K562 (cell line): ENCODE results near the gene IMP4. TPM values are rescaled to one million over a fixed set of nuclear protein-coding genes. Genes with fewer than 3 reads are reported as not detected.

Experiments used
- ATAC-seq: fragments of 200-7000 bp; cut with Tn5 transposase; 3 replicates; pipeline ENCODE4 v1.9.1; 2020; ENCODE audit warnings: moderate library complexity
- BruUV-seq: library from RNA; stranded (reverse); fragments of 400-500 nt; replicated peaks from 2 replicates; lab custom pipeline; 2021; lab: Mats Ljungman, UMichigan
- CTCF ChIA-PET: fragments of 300-600 bp; formaldehyde crosslinking; extraction: SDS; loops from one replicate; lab custom pipeline; 2021; ENCODE audit warnings: low intra/inter-chr PET ratio; lab: Yijun Ruan, JAX
- POLR2A ChIA-PET: fragments of 300-600, 350-650 bp; sonication (Branson Sonifier 250); formaldehyde crosslinking; extraction: SDS; loops from one replicate; lab custom pipeline; 2021; ENCODE audit warnings: antibody characterized with exemption, inconsistent platforms; lab: Yijun Ruan, JAX
- DNase-seq, 4 experiments: peaks; one replicate each; pipeline versions ENCODE4 v3.0.0 to v3.0.0-alpha.2; 2011 to 2018; ENCODE audit warnings: low spot score in 3 of 4, mixed read lengths in 3 of 4; ENCODE audit errors: extremely low read depth in 1 of 4
- FAIRE-seq: peaks from 2 replicates; lab custom pipeline; 2011; peaks lifted over from hg19 to GRCh38; lab: Jason Lieb, UNC
- H2AFZ ChIP-seq: 2 replicates; pipeline ENCODE4 v1.6.0; 2011; ENCODE audit warnings: low read depth, low read length, control low read depth, inconsistent platforms
- H3K27ac ChIP-seq: fragments of 200-600 bp; 3 replicates; pipeline ENCODE4 v1.8.0; 2011; ENCODE audit warnings: low read depth, mild to moderate bottlenecking, control low read depth, inconsistent platforms, low read length, moderate library complexity, mixed read lengths; ENCODE audit errors: extremely low read depth
- H3K27me3 ChIP-seq, 2 experiments: fragments of 300-600 bp in 1 of 2; 2 replicates in 1 of 2; 3 replicates in 1 of 2; pipeline versions ENCODE4 v1.6.0 to v1.8.0; 2011; ENCODE audit warnings: inconsistent platforms in 2 of 2, low read length in 2 of 2, mild to moderate bottlenecking in 1 of 2, mixed read lengths in 1 of 2, moderate library complexity in 1 of 2; ENCODE audit not compliant: control insufficient read depth in 2 of 2, insufficient read depth in 2 of 2
- H3K36me3 ChIP-seq: fragments of 300-600 bp; 3 replicates; pipeline ENCODE4 v1.8.0; 2011; ENCODE audit warnings: mild to moderate bottlenecking, low read length, inconsistent platforms; ENCODE audit not compliant: control insufficient read depth, insufficient read depth
- H3K4me1 ChIP-seq, 2 experiments: fragments of 200-600 bp in 1 of 2; replicated peaks in 1 of 2; 2 replicates in 1 of 2; 3 replicates in 1 of 2; pipeline versions ENCODE4 v1.5.1 to v1.8.0; 2011; ENCODE audit warnings: inconsistent platforms in 2 of 2, low read length in 2 of 2, mild to moderate bottlenecking in 1 of 2, mixed read lengths in 1 of 2, moderate library complexity in 1 of 2; ENCODE audit not compliant: control insufficient read depth in 2 of 2, insufficient read depth in 2 of 2
- H3K4me2 ChIP-seq: 2 replicates; pipeline ENCODE4 v1.6.1; 2011; ENCODE audit warnings: low read length, control low read depth, inconsistent platforms, mixed read lengths; ENCODE audit not compliant: insufficient read depth
- H3K4me3 ChIP-seq: fragments of 200-600 bp; sonication (generic), shearing (Covaris generic); 2 replicates; pipeline ENCODE4 v1.5.1; 2016; ENCODE audit warnings: control low read depth, inconsistent platforms
- H3K79me2 ChIP-seq: fragments of 200-600 bp; 3 replicates; pipeline ENCODE4 v1.8.0; 2011; ENCODE audit warnings: low read length, inconsistent platforms; ENCODE audit not compliant: control insufficient read depth, insufficient read depth
- H3K9ac ChIP-seq, 2 experiments: 2 replicates each; pipeline versions ENCODE4 v1.6.0 to v1.6.1; 2011; ENCODE audit warnings: low read depth in 2 of 2, low read length in 2 of 2, control low read depth in 1 of 2, inconsistent platforms in 1 of 2, mild to moderate bottlenecking in 1 of 2, mixed read lengths in 1 of 2; ENCODE audit not compliant: insufficient read depth in 1 of 2
- H3K9me1 ChIP-seq: one replicate; pipeline ENCODE4 v1.6.0; 2011; ENCODE audit warnings: inconsistent platforms, mild to moderate bottlenecking, low read length, moderate library complexity; ENCODE audit not compliant: control insufficient read depth, insufficient read depth
- H3K9me3 ChIP-seq: replicated peaks from 2 replicates; pipeline ENCODE4 v1.5.1; 2011; ENCODE audit warnings: low read depth, low read length, inconsistent platforms; ENCODE audit not compliant: control insufficient read depth, insufficient read depth
- H4K20me1 ChIP-seq: replicated peaks from 2 replicates; pipeline ENCODE4 v1.6.1; 2011; ENCODE audit warnings: low read length, inconsistent platforms, mixed read lengths; ENCODE audit not compliant: control insufficient read depth, insufficient read depth
- E2F4 ChIP-seq: sonication (generic); formaldehyde crosslinking; IDR thresholded peaks from 2 replicates; pipeline ENCODE4 v1.8.0; 2022; ENCODE audit warnings: mild to moderate bottlenecking, low read depth, missing genetic modification reagents
- KLF16 ChIP-seq: IDR thresholded peaks from 2 replicates; pipeline ENCODE4 v1.6.1; 2016; ENCODE audit warnings: antibody characterized with exemption
- NFIX ChIP-seq: fragments of 250-450 bp; sonication (Bioruptor Pico); IDR thresholded peaks from 2 replicates; pipeline ENCODE4 v1.4.0; 2020; ENCODE audit warnings: low read depth, mild to moderate bottlenecking, moderate library complexity
- PTBP1 ChIP-seq: fragments of 200-400 bp; formaldehyde crosslinking; IDR thresholded peaks from 2 replicates; pipeline ENCODE4 v1.6.1; 2017; ENCODE audit warnings: low read depth, low read length
- SAFB ChIP-seq: fragments of 200-400 bp; formaldehyde crosslinking; IDR thresholded peaks from 2 replicates; pipeline ENCODE4 v1.6.1; 2017; ENCODE audit warnings: low read depth, low read length, borderline replicate concordance
- SMAD4 ChIP-seq: fragments of 250-450 bp; sonication (Bioruptor Pico); conservative IDR thresholded peaks from 2 replicates; pipeline ENCODE4 v1.8.0; 2021; ENCODE audit warnings: inconsistent platforms, mild to moderate bottlenecking, moderate library complexity
- SUPT5H ChIP-seq: fragments of 450-650 bp; IDR thresholded peaks from 2 replicates; pipeline ENCODE4 v1.6.1; 2016
- ZKSCAN3 ChIP-seq: fragments of 250-450 bp; sonication (Bioruptor Pico); IDR thresholded peaks from 2 replicates; pipeline ENCODE4 v1.4.0; 2020
- ZNF174 ChIP-seq: fragments of 250-450 bp; sonication (Bioruptor Pico); IDR thresholded peaks from 2 replicates; pipeline ENCODE4 v1.4.0; 2020; ENCODE audit warnings: mild to moderate bottlenecking
- ZNF408 ChIP-seq: fragments of 250-450 bp; sonication (Bioruptor Pico); IDR thresholded peaks from 2 replicates; pipeline ENCODE4 v1.4.0; 2020; ENCODE audit warnings: low read depth, mild to moderate bottlenecking, moderate library complexity
- in situ Hi-C: fragments of 300-500 bp; cut with MboI; formaldehyde crosslinking; loops from 4 replicates; pipeline ENCODE4 v1.15.0; 2018; ENCODE audit warnings: inconsistent platforms, mixed read lengths
- intact Hi-C: fragments of 100-400 bp; cut with micrococcal nuclease; formaldehyde crosslinking; loops from 2 replicates; pipeline ENCODE4 v1.14.2; 2022
- polyA plus RNA-seq, 8 experiments: library from polyadenylated mRNA; depleted of rRNA in 4 of 8; stranded (reverse) in 5 of 8; unstranded in 3 of 8; fragments of >200 nt; fragmentation: Nextera tagmentation in 2 of 8; fragmentation: Illumina TruSeq in 1 of 8; extraction: Ambion mirVana in 2 of 8; extraction: Trizol in 1 of 8; gene quantifications; 2 replicates each; pipeline versions ENCODE4 v1.2.1 to v1.2.3, GENCODE V29; 2011 to 2014; ENCODE audit warnings: inconsistent platforms in 1 of 8, missing spikeins in 1 of 8
- total RNA-seq, 7 experiments: library from RNA; depleted of rRNA in 6 of 7; stranded (reverse); fragments of >200 nt in 6 of 7; fragmentation: Illumina TruSeq in 2 of 7; extraction: Trizol in 2 of 7; gene quantifications; 2 replicates each; pipeline versions ENCODE4 v1.2.1 to v1.2.3, GENCODE V29; 2011 to 2021; ENCODE audit warnings: low replicate concordance in 1 of 7
- TF ChIP-seq, protein P1 (sequence below): fragments of 250-450 bp; sonication (Bioruptor Pico); IDR thresholded peaks from 2 replicates; pipeline ENCODE4 v1.4.0; 2020; ENCODE audit warnings: mild to moderate bottlenecking

The IMP4 gene
- total and polyA plus RNA-seq, 9 of the 15 experiments (the other 6 are each of a cell fraction or from before 2014, with no cell fraction given): 35.4 to 209 (median 100.0) TPM

DNA sequence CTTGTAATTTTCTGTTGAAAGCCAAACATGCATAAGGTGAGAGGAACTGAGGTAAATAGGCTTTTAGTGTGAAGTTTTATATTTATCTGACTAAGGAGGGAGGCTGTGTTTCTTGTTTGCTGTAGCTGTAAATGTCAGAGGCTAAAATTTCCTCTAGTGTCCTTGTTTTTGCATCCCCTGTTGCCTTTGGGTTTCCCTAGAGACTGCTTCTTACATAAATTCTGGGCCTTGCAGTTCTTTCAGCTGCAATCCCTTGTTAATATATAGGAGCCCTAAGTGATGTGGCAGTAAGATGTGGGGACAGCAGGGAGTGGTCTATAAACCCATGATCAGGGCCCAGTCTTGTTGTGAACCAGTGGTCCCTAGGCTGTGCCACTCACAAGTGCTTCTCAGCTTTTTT, 7.5 kb upstream of the IMP4 start:
- CTCF ChIA-PET: no interaction called here
- DNase-seq: no peak
- intact Hi-C loops: no loop called here

More for the DNA sequence above, 7.5 kb upstream of the IMP4 start:
- no peak overlapping the region for H3K4me3 ChIP-seq
- no peaks in the 10 kb centered on the region for H4K20me1 ChIP-seq
- no TSS peak for BruUV-seq
- H3K9me3 ChIP-seq: no peaks in the 10 kb centered on the region
- POLR2A ChIA-PET: interaction anchor here (0.7 to 1.5 kb wide), 2 partner anchors 40 to 329 kb away, joined by 3 read pairs; no protein-coding TSS in a partner anchor
- no peak overlapping the region for H3K9ac ChIP-seq
- no peak overlapping the region for H3K4me2 ChIP-seq
- H3K27ac ChIP-seq: no peak overlapping the region
- no peak for FAIRE-seq
- peaks cover 0 to 1% of the 10 kb centered on the region in 2 experiments; a peak in 2 of 5 replicates for H3K27me3 ChIP-seq
- TF ChIP-seq ZKSCAN3: no peak
- no peak for TF ChIP-seq KLF16
- no peak for TF ChIP-seq ZNF408
- TF ChIP-seq, protein P1, sequence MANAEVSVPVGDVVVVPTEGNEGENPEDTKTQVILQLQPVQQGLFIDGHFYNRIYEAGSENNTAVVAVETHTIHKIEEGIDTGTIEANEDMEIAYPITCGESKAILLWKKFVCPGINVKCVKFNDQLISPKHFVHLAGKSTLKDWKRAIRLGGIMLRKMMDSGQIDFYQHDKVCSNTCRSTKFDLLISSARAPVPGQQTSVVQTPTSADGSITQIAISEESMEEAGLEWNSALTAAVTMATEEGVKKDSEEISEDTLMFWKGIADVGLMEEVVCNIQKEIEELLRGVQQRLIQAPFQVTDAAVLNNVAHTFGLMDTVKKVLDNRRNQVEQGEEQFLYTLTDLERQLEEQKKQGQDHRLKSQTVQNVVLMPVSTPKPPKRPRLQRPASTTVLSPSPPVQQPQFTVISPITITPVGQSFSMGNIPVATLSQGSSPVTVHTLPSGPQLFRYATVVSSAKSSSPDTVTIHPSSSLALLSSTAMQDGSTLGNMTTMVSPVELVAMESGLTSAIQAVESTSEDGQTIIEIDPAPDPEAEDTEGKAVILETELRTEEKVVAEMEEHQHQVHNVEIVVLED: no peak
- no peak for TF ChIP-seq E2F4 (CRISPR knock-in tag)
- no peak for TF ChIP-seq NFIX (CRISPR knock-in tag)
- no peak for TF ChIP-seq PTBP1
- TF ChIP-seq SUPT5H: no peak
- no peak for TF ChIP-seq SAFB
- no peak for TF ChIP-seq ZNF174 (CRISPR knock-in tag)
- no peak for TF ChIP-seq SMAD4 (CRISPR knock-in tag)
- in situ Hi-C loops: loop anchor here (5.0 to 25.0 kb wide), 3 partner anchors 153 to 1177 kb away; partner anchors contain the start of genes MZT2B and SMPD4
- H2AFZ ChIP-seq: peak overlapping the region; percentile 9; the same call in 1 of the 2 replicates
- no peaks in the 10 kb centered on the region for H3K9me1 ChIP-seq
- no peak for ATAC-seq
- peaks cover 7% of the 10 kb centered on the region; the same call in 1 of the 3 replicates for H3K79me2 ChIP-seq
- peaks cover 20% of the 10 kb centered on the region for H3K36me3 ChIP-seq
- H3K4me1 ChIP-seq: peaks cover 25 to 41% of the 10 kb centered on the region in 2 experiments; a peak in 4 of 5 replicates
